ENCODE results near the gene WBP1L. TPM values are rescaled to one million over a fixed set of nuclear protein-coding genes. Genes with fewer than 3 reads are reported as not detected.

WBP1L gene
- total and polyA plus RNA-seq, 2 of the 13 experiments (the other 11 are each of a cell fraction or from before 2014, with no cell fraction given), result 8.3 to 12.3 TPM

GRCh38 chr10:102850025-102850518 lies 106.3 kb downstream of the WBP1L start (continued):
- TF ChIP-seq HMGXB3 (CRISPR knock-in tag; IDR thresholded peaks at IDR 0.05; ENCODE audit: borderline replicate concordance) (peak; percentile 76), ZBTB34 (CRISPR knock-in tag; IDR thresholded peaks at IDR 0.05) (0 out of 2 replicates have a peak, but pooled peaks have one; percentile 34), ZHX1 (CRISPR knock-in tag; IDR thresholded peaks at IDR 0.05; ENCODE audit: low read depth) (peak; percentile 57; the same call in 1 of the 2 replicates), POLR2AphosphoS5 (IDR thresholded peaks at IDR 0.05; ENCODE audit: low read depth, low read length) (no peak), ZNF776 (CRISPR knock-in tag; IDR thresholded peaks at IDR 0.05) (no peak), HOXA7 (CRISPR knock-in tag; IDR thresholded peaks at IDR 0.05) (no peak), ZEB1 (IDR thresholded peaks at IDR 0.05; ENCODE audit: insufficient replicate concordance, low read depth) (peak; percentile 77)
